HG03175 (cell line): ENCODE data around the gene IFITM5.
"Not testable (repeated sequence)": the region's sequence is repeated elsewhere in the genome, so short reads cannot be mapped to it uniquely, and the experiment has no call there.

Source experiments
- ATAC-seq: cut with Tn5 transposase; IDR thresholded peaks from one replicate; pipeline ENCODE4 v1.9.1; 2021; ENCODE audit warnings: mild to moderate bottlenecking, moderate library complexity; ENCODE audit not compliant: unreplicated experiment

Gene IFITM5

GRCh38 chr11:296171-297050 is 2.9 kb downstream of the IFITM5 start:
- no peak for ATAC-seq

DNA sequence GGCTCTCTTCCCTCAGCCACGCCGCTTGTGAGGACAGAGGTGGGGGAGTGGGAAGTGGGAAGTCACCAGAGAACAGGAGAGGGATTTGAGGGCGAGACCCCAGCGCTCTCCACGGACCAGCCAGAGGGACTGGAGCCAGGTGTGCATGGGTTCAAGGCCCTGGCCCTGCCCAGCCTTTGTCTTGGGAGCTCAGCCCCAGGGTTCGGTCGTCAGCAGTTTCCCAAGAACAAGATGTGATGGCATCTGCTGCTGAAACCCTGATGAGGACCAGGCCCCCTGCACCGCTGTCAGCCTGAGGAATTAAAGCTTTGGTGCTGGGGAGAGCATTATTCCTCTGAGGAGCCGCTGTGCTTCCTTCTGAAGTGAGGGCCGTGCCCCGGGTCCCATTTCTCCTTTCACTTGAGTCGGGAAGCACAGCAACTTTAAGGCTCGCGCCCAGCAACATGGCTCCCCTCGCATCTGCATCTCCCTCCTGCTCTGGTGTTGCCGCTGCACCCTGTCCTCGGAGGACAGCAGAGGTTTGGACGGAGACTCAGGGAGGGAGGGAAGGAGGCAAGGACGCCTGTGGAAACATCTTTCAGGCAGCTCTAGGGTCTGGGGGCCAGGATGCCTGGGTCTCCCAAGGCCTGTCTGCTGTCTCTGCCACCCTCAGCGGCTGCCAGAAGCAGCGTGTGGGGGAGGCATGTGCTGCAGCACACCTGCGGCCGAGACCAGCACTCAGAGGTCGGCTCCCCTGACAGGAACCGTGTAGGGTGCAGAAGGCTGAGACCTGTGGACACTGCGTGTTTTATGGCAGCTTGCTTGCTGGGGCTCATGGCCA is 3.8 kb downstream of the IFITM5 start:
- ATAC-seq, result no peak

GRCh38 chr11:294780-295179 is 4.5 kb downstream of the IFITM5 start:
- ATAC-seq, result no peak

DNA sequence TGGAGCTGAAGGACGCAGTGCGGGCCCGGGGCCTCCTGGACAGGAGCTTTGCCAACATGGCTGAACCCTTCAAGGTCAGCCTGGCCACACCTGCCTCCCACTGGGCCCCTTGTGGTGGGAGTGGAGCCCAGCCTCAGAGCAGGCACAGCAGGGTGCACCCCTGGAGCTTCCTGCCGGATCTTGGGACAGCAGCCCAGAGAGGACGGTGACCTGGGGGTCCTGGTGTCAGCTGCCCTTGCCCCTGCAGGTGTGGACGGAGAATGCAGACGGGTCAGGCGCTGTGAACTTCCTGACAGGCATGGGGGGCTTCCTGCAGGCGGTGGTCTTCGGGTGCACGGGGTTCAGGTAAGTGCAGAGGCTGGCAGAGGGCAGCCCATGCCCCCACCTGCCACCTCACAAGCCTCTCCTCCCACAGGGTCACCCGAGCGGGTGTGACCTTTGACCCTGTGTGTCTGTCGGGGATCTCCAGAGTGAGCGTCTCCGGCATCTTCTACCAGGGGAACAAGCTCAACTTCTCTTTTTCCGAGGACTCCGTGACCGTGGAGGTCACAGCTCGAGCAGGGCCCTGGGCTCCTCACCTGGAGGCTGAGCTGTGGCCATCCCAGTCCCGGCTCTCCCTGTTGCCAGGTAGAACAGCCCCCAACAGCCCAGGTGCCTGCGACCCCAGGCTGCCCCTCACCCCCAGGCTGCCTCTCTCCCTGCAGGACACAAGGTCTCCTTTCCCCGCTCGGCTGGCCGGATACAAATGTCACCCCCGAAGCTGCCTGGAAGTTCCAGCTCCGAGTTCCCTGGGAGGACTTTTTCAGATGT is 5.3 kb downstream of the IFITM5 start:
- ATAC-seq, result no peak

DNA sequence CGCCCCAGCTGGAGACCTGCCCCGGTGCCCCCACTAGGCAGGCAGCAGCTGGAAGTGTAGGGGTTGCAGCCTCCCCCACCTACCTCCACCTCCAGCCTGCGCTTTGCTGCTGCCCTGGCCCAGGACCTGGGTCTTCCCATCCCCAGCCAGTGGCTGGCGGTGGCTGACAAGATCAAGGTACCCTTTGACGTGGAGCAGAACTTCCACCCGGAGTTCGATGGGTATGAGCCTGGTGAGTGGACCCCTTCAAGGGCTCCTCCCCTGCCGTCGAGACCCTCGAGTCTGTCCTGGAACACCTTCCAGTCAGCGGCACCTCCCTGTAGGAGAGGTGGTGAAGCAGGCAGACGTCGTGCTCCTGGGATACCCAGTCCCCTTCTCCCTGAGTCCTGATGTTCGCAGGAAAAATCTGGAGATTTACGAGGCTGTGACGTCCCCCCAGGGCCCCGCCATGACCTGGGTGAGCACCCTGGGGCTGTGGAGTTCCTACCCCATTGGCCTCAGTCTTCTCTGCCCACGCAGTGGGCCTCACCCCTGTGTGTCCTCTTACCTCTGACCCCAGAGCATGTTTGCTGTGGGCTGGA is 6.0 kb downstream of the IFITM5 start:
- no peak for ATAC-seq

GRCh38 chr11:292211-293121 is 6.9 kb downstream of the IFITM5 start:
- no peak for ATAC-seq

GRCh38 chr11:291281-292210 is 7.8 kb downstream of the IFITM5 start:
- no peak for ATAC-seq

DNA sequence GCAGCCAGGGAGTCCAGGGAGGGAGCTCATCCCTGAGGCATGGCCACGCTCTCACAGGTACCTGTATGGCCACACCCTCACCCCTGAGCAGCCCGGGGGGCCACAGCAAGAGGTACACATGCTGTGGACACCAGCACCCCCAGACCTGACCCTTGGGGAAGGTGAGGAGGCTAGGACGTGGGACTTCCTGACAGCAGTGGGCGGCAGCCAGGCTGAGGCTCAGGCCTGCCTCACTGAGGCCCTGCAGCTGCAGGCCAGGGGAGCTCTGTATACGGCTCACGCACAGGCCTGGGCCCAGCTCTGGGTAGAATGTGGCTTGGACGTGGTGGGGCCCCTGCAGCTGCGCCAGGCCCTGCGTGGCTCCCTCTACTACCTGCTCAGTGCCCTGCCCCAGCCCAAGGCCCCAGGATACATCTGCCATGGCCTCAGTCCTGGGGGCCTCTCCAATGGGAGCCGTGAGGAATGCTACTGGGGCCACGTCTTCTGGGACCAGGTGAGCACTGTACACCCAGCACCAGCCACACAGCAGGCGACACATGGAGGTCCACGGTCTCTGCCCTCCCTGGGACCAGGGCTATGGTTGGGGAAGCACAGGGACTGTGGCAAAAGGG is 8.6 kb downstream of the IFITM5 start:
- no peak for ATAC-seq

GRCh38 chr11:289712-290620 is 9.4 kb downstream of the IFITM5 start:
- no peak for ATAC-seq

- ATAC-seq, result no peak
Observed at GRCh38 chr11:289398-289711, 10.0 kb downstream of the IFITM5 start.

- peak; percentile 69 for ATAC-seq
Observed at GRCh38 chr11:288478-289397, 10.6 kb downstream of the IFITM5 start, which contains the start of gene PGGHG. PGGHG (plus strand) TSS chr11:289126; CDS start chr11:289817, 691 bp downstream.

DNA sequence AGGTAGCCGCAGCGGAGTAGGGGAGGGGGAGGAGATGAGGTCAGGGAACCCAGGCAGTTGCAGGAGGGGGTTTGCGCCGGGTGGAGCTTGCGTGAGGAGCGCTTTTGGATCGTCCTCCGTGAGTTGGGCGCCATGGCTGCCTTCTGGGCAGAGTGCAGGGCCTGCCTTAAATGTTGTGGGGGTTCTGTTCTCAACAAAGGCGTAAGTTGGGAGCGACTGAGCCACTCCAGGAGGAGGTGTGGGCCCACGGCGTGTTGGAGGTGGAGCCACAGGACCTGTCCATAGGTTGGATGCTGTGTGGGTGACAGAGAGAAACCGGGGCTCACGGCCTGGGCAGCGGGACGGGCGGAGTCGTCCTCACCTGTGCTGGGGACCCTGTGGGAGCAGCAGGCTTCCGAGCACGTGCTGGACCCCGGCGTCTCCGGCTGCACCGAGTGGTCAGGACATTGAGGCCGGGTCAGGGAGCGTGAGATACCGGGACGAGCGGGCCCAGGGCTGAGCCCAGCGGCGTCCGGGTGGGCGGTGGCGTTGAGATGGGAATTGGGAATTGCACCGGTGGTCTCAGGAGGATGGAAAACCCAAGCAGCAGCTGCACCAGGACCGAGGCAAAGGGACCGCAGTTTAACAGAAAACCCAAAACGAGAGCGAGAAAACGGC is 11.4 kb downstream of the IFITM5 start:
- no peak for ATAC-seq

DNA sequence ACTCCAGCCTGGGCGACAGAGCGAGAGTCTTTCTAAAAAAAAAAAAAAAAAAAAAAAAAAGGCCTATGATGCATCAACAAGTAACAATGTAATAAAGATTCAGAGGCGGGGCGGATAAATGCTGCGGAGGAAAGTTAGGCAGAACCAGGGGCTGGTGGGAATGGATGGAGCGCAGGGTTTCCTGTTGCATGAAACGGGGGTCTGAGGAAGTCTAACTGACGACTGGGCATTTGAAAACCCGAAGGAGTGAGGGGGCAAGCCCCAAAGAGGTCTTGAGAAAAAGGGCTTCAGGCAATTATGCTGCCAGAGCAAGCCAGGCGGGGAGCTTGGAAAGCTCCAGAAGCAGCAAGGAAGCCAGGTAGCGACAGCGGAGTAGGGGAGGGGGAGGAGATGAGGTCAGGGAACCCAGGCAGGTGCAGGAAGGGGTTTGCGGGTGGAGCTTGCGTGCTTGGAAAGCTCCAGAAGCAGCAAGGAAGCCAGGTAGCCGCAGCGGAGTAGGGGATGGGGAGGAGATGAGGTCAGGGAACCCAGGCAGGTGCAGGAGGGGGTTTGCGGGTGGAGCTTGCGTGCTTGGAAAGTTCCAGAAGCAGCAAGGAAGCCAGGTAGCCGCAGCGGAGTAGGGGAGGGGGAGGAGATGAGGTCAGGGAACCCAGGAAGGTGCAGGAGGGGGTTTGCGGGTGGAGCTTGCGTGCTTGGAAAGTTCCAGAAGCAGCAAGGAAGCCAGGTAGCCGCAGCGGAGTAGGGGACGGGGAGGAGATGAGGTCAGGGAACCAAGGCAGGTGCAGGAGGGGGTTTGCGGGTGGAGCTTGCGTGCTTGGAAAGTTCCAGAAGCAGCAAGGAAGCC is 12.1 kb downstream of the IFITM5 start:
- ATAC-seq, result not testable (repeated sequence)

DNA sequence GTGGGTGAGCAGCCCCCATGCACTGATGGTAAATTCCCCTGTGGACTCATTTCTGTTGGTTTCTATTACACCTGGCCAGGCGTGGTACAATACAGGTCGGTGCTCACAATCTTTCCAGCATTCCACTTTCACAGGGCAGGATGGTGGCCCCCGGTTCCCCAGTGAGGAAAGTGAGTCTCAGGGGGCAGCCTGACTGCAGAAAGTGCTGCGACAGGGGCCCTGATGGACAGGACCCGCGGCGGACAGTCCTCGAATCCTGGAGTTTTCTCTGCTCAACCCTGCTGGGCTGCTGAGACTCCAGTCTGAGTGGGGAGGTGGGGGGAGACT is 13.5 kb downstream of the IFITM5 start:
- ATAC-seq, result no peak
